K562 (cell line): Measurements from ENCODE around the gene SCYL1. TPM values are rescaled to one million over a fixed set of nuclear protein-coding genes. Genes with fewer than 3 reads are reported as not detected.

Experiments used
- ATF4 ChIP-seq: fragments of 450-650 bp; formaldehyde crosslinking; IDR thresholded peaks from 2 replicates; pipeline ENCODE4 v1.4.0; 2022; ENCODE audit warnings: mild to moderate bottlenecking, moderate library complexity
- JUND ChIP-seq, 2 experiments: IDR thresholded peaks; 2 replicates in 1 of 2; 3 replicates in 1 of 2; pipeline ENCODE4 v1.6.1; 2011; ENCODE audit warnings: borderline replicate concordance in 2 of 2, low read depth in 2 of 2, low read length in 2 of 2, improper control_type of control experiment in 1 of 2, missing biosample characterization in 1 of 2, missing genetic modification characterization in 1 of 2, missing genetic modification reagents in 1 of 2
- MYNN ChIP-seq, 2 experiments: sonication (generic); formaldehyde crosslinking in 1 of 2; IDR thresholded peaks; 2 replicates each; pipeline versions ENCODE4 v1.5.0 to v1.6.1; 2016 to 2020; ENCODE audit warnings: antibody characterized with exemption in 1 of 2, missing genetic modification reagents in 1 of 2
- PATZ1 ChIP-seq: fragments of 250-450 bp; sonication (Bioruptor Pico); IDR thresholded peaks from 2 replicates; pipeline ENCODE4 v1.5.0; 2020; ENCODE audit warnings: mild to moderate bottlenecking, borderline replicate concordance
- PCBP1 ChIP-seq: fragments of 200-400 bp; formaldehyde crosslinking; IDR thresholded peaks from 2 replicates; pipeline ENCODE4 v1.6.1; 2018; ENCODE audit warnings: mild to moderate bottlenecking, low read depth, low read length; ENCODE audit not compliant: poor library complexity, severe bottlenecking
- RBM25 ChIP-seq: fragments of 200-400 bp; formaldehyde crosslinking; IDR thresholded peaks from 2 replicates; pipeline ENCODE4 v1.6.1; 2018; ENCODE audit warnings: low read length, low read depth, moderate library complexity; ENCODE audit not compliant: severe bottlenecking
- REST ChIP-seq, 2 experiments: fragments of 450-650 bp; formaldehyde crosslinking in 1 of 2; IDR thresholded peaks; 2 replicates each; pipeline versions ENCODE4 v1.4.0 to v1.6.1; 2014 to 2020; ENCODE audit warnings: mild to moderate bottlenecking in 2 of 2, borderline replicate concordance in 1 of 2, low read depth in 1 of 2
- SMARCA4 ChIP-seq: fragments of 450-650 bp; IDR thresholded peaks from 2 replicates; pipeline ENCODE4 v1.6.1; 2016
- SMARCB1 ChIP-seq: IDR thresholded peaks from 2 replicates; pipeline ENCODE4 v1.6.1; 2011; ENCODE audit warnings: improper control_type of control experiment, low read depth; ENCODE audit not compliant: insufficient read length
- SMC3 ChIP-seq: conservative IDR thresholded peaks from 2 replicates; pipeline ENCODE4 v1.6.1; 2011; ENCODE audit warnings: low read depth, low read length, improper control_type of control experiment; ENCODE audit not compliant: insufficient read depth
- ZBTB17 ChIP-seq: fragments of 450-650 bp; formaldehyde crosslinking; IDR thresholded peaks from 2 replicates; pipeline ENCODE4 v1.4.0; 2020; ENCODE audit warnings: mild to moderate bottlenecking
- ZKSCAN3 ChIP-seq: fragments of 250-450 bp; sonication (Bioruptor Pico); IDR thresholded peaks from 2 replicates; pipeline ENCODE4 v1.4.0; 2020
- ZNF76 ChIP-seq: fragments of 250-450 bp; sonication (Bioruptor Pico); IDR thresholded peaks from 2 replicates; pipeline ENCODE4 v1.4.0; 2020; ENCODE audit warnings: mild to moderate bottlenecking, moderate library complexity, borderline replicate concordance
- polyA plus RNA-seq, 8 experiments: library from polyadenylated mRNA; depleted of rRNA in 4 of 8; stranded (reverse) in 5 of 8; unstranded in 3 of 8; fragments of >200 nt; fragmentation: Nextera tagmentation in 2 of 8; fragmentation: Illumina TruSeq in 1 of 8; extraction: Ambion mirVana in 2 of 8; extraction: Trizol in 1 of 8; gene quantifications; 2 replicates each; pipeline versions ENCODE4 v1.2.1 to v1.2.3, GENCODE V29; 2011 to 2014; ENCODE audit warnings: inconsistent platforms in 1 of 8, missing spikeins in 1 of 8
- total RNA-seq, 7 experiments: library from RNA; depleted of rRNA in 6 of 7; stranded (reverse); fragments of >200 nt in 6 of 7; fragmentation: Illumina TruSeq in 2 of 7; extraction: Trizol in 2 of 7; gene quantifications; 2 replicates each; pipeline versions ENCODE4 v1.2.1 to v1.2.3, GENCODE V29; 2011 to 2021; ENCODE audit warnings: low replicate concordance in 1 of 7

The SCYL1 gene
- total and polyA plus RNA-seq, 9 of the 15 experiments (the other 6 are each of a cell fraction or from before 2014, with no cell fraction given) = 1.9 to 145 (median 57.6) TPM

GRCh38 chr11:65479184-65480145 is 45.4 kb upstream of the SCYL1 start (continued):
- TF ChIP-seq JUND (IDR thresholded peaks at IDR 0.05; ENCODE audit: borderline replicate concordance, low read depth, low read length) = 0 out of 2 replicates have a peak, but pooled peaks have one; percentile 14
- TF ChIP-seq JUND (tag; IDR thresholded peaks at IDR 0.05; ENCODE audit: borderline replicate concordance, low read depth, low read length) = no peak; the same call in 2 of the 3 replicates
- peak; percentile 42; the same call in 1 of the 2 replicates for TF ChIP-seq REST (IDR thresholded peaks at IDR 0.05; ENCODE audit: borderline replicate concordance)
- TF ChIP-seq REST (CRISPR knock-in tag; IDR thresholded peaks at IDR 0.05; ENCODE audit: low read depth) = no peak
- no peak; the same call in 1 of the 2 replicates for TF ChIP-seq ZKSCAN3 (CRISPR knock-in tag)
- 0 out of 2 replicates have a peak, but pooled peaks have one; percentile 6 for TF ChIP-seq ATF4 (CRISPR knock-in tag)
- TF ChIP-seq MYNN (IDR thresholded peaks at IDR 0.05) = 0 out of 2 replicates have a peak, but pooled peaks have one; percentile 10
- TF ChIP-seq MYNN (CRISPR knock-in tag; IDR thresholded peaks at IDR 0.05) = no peak
- TF ChIP-seq PATZ1 (CRISPR knock-in tag) = no peak; the same call in 1 of the 2 replicates
- TF ChIP-seq RBM25 = peak; percentile 62
- 0 out of 2 replicates have a peak, but pooled peaks have one; percentile 4 for TF ChIP-seq ZBTB17 (CRISPR knock-in tag)
- TF ChIP-seq PCBP1 = no peak
- TF ChIP-seq SMARCA4 = peak; percentile 30; the same call in 1 of the 2 replicates
- no peak for TF ChIP-seq SMARCB1
- 0 out of 2 replicates have a peak, but pooled peaks have one; percentile 9 for TF ChIP-seq ZNF76 (CRISPR knock-in tag)
- peak; percentile 22; the same call in 1 of the 2 replicates for TF ChIP-seq SMC3
